ENCODE measurements around the gene TRIL.

GRCh38 chr7:28957064-28957750 lies 923 bp downstream of the TRIL start:
- TF ChIP-seq JUNB (CRISPR knock-in tag; conservative IDR thresholded peaks at IDR 0.05) (no peak), ZHX1 (conservative IDR thresholded peaks at IDR 0.05; ENCODE audit: low read length) (no peak)

Data from K562 (cell line).